ENCODE results near the gene LARGE1. TPM values are rescaled to one million over a fixed set of nuclear protein-coding genes. Genes with fewer than 3 reads are reported as not detected.

The LARGE1 gene
- total RNA-seq, 1 donor = 15.0 TPM

DNA sequence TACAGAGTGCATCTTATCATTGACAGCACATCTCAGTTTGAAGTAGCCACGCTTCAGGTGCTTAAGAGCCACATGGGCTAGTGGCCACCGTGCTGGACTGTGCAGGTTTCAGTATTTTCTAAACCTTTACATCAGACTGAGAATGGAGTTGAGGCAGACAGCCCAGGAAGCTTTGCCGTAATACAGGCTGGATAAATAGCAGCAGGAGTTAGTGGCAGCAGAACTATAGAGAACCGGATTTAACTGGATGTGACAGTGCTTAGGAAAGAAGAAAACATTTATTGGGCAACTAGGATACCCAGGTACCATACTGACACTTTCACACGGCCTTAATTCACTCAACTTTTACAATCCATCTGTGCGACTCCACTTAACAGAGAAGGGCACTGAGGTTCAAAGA, 145.5 kb downstream of the LARGE1 start:
- TF ChIP-seq CTCF (IDR thresholded peaks at IDR 0.05; ENCODE audit: insufficient read depth, low read length) = no peak
- no peak for DNase-seq (ENCODE audit: low read depth)
- H3K4me3 ChIP-seq (ENCODE audit: low read depth, low read length) = no peak overlapping the region

DNA sequence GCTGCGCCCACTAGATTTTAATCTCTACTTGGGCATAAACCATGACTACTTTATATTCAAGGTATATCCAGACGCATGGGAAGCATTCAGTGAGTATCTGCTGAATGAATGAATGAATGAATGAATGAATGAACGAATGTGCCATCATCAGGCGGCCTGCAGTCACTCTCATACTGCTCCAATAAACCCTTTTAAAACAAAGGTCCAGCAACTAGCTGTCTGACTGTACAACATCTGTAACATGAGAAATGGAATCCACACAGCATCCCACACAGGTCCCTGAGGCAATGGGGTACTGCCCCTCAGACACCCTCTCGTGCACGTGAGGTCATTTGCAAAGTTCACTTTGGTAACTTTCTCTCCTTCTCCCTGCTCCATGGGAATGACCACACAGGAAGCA, 147.5 kb downstream of the LARGE1 start:
- no peak for TF ChIP-seq CTCF (IDR thresholded peaks at IDR 0.05; ENCODE audit: insufficient read depth, low read length)
- DNase-seq (ENCODE audit: low read depth) = no peak

GRCh38 chr22:33771136-33771535, 149.1 kb downstream of the LARGE1 start:
- no peak for DNase-seq (ENCODE audit: low read depth)
- no peak overlapping the region for H3K4me3 ChIP-seq (ENCODE audit: low read depth, low read length)
- TF ChIP-seq CTCF (IDR thresholded peaks at IDR 0.05; ENCODE audit: insufficient read depth, low read length) = no peak

More for the DNA sequence above, 147.5 kb downstream of the LARGE1 start:
- no peak overlapping the region for H3K4me3 ChIP-seq (ENCODE audit: low read depth, low read length)

DNA sequence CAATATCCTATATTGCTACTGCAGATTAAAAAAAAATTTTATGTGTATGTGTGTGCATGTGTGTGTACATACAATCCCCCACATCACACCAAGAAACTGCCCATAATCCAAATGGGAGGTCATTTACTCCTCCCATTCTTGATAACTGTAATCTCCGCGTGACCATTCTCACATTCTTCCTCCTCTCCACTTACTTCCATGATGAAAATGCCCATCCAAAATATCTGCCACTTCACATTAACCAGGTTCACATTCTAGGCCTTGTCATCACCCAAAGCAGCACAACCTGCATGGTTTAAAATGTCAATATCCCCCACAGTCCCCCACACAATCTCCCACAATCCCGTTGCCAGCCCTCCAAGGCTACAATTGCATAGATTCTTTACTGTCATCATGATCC, 149.6 kb downstream of the LARGE1 start:
- DNase-seq (ENCODE audit: low read depth) = no peak
- TF ChIP-seq CTCF (IDR thresholded peaks at IDR 0.05; ENCODE audit: insufficient read depth, low read length) = no peak
- H3K4me3 ChIP-seq (ENCODE audit: low read depth, low read length) = no peak overlapping the region

- DNase-seq (ENCODE audit: low read depth) = no peak
- no peak for TF ChIP-seq CTCF (IDR thresholded peaks at IDR 0.05; ENCODE audit: insufficient read depth, low read length)
- no peak overlapping the region for H3K4me3 ChIP-seq (ENCODE audit: low read depth, low read length)
These were observed 154.2 kb downstream of the LARGE1 start for GRCh38 chr22:33766091-33766490.

DNA sequence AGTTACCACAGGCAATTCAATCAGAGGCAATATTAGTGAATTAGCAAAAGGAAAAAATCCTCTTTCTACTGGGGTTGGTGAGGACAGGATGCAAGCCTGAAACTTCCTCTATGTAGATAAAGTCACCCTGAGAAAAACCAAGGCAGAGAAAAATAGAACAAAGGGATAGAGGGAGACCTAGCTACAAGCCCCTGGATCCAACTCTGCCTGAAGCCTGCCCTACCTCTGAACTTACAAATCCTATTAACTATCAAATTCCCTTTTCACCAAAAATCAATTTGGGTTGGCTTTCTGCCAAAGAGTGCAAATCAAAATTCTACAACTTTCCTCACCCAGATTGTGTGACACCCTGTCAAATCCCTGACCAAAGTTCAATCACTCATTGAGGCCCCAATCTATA, 161.3 kb downstream of the LARGE1 start:
- no peak overlapping the region for H3K4me3 ChIP-seq (ENCODE audit: low read depth, low read length)
- no peak for TF ChIP-seq CTCF (IDR thresholded peaks at IDR 0.05; ENCODE audit: insufficient read depth, low read length)
- no peak for DNase-seq (ENCODE audit: low read depth)

DNA sequence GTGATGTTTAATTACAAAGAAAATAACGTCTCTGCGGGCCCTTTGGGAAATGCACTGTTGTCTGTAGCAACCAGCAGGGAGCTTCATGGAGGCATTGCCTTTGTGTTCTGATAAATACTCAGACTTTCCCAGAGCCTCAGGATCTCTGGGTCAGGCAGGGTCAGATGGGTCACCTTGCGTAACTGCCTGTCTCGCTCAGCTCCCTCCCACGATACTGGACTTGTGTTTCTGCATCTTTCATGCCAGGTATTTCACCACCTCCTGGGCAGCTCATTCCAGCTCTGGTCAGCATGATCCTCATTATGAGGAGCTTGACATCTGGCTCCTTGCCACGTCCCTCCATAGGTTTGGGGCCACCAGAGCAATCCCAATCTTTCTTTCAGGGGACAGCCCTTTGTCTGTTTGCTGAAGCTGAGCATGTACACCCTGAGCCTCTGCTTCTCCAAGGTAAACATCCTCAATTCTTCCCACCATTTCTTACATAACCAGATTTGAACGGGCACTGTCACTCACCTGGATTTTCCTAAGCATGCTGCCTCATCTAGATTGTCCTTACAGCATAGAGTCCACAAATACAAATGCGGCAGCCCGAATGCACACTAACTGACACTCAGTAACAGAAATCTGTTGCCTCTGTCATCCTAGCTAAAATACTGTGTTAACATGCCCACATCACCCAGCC, 162.3 kb downstream of the LARGE1 start:
- TF ChIP-seq CTCF (IDR thresholded peaks at IDR 0.05; ENCODE audit: insufficient read depth, low read length) = no peak
- no peak overlapping the region for H3K4me3 ChIP-seq (ENCODE audit: low read depth, low read length)
- DNase-seq (ENCODE audit: low read depth) = no peak
